GM21825 (cell line): ENCODE results near the gene RBM24.

Experiments used
- ATAC-seq: cut with Tn5 transposase; IDR thresholded peaks from one replicate; pipeline ENCODE4 v1.9.1; 2021; ENCODE audit warnings: mild to moderate bottlenecking, moderate library complexity; ENCODE audit not compliant: unreplicated experiment

Gene RBM24

DNA sequence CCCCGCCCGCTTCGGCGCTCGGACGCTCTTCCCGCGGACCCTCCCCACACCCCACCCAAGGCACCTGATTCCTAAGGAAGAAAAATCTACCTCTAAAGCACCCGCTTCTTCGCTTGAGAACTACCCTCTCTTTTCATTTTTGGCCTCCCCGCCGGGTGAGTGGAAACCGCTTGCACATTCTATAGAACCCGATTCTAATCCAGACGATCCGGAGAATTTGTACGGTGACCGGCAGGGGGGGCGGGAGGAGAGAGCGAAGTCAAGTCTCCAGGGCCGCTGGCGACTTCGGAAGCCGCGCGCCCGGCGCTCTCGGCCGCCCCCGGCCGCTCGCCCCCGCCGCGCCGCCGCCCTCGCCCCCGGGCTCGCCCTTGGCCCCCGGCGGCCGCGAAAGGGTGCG lies at the start of gene RBM24:
Gene RBM24 (plus strand): TSS at position 262 of the 397 bp plus-strand sequence. CDS start 221 bp downstream, outside the sequence.
- ATAC-seq, result no peak

DNA sequence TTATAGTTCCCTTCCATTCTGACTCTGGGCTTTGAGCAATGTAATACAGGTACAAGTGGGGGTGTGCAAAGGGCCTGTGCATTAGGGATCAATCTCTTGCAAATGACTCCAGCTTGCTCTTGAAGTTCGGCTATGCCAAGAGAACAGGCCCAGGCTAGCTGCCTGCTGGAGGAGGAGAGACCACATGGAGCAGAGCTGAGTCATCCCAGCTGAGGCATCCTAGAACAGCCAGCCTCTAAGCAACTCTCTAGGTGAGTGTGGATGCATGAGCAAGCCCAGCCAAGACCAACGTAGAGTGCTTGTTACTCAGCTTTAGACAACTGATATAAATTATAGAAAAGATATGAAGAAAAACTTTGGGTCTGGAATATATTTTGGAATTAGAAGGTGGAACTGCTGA lies 47.6 kb upstream of the RBM24 start:
- ATAC-seq, result no peak

DNA sequence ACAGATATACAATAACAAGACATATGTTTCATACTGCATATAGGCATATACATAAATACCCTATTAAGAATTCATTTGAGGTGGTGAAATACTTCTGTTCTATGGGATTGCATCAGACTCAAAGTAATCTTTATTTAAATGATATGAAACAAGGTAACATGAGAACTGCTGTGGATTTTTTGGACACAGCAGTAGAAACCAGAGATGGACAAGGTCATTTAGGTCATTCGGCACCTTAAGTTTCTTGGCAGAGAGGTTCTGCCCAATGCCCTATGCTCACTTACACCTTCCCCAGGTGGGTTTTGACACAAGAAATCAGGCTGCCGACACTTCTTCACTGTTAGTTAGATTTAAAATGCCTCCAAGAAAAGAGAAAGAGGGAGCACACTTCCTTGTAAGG lies 43.9 kb upstream of the RBM24 start:
- no peak for ATAC-seq

DNA sequence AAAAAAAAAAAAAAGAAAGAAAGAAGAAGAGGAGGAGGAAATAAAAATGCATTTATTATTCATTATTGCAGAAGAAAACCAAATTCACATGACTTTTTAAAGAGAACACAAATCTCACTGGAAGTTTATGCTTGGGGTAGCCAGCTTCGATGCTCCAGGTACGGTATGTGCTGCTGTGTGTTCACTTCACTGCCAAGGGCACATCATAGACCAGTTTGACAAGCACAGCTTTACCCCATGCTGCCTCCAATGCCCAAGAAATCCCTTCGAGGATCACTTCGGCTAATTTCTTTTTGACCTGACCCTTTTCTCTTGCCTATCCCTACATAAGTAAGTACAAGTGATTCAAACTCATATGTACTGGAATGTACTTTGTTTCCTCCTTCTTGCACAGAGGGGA lies 41.9 kb upstream of the RBM24 start:
- ATAC-seq, result no peak

DNA sequence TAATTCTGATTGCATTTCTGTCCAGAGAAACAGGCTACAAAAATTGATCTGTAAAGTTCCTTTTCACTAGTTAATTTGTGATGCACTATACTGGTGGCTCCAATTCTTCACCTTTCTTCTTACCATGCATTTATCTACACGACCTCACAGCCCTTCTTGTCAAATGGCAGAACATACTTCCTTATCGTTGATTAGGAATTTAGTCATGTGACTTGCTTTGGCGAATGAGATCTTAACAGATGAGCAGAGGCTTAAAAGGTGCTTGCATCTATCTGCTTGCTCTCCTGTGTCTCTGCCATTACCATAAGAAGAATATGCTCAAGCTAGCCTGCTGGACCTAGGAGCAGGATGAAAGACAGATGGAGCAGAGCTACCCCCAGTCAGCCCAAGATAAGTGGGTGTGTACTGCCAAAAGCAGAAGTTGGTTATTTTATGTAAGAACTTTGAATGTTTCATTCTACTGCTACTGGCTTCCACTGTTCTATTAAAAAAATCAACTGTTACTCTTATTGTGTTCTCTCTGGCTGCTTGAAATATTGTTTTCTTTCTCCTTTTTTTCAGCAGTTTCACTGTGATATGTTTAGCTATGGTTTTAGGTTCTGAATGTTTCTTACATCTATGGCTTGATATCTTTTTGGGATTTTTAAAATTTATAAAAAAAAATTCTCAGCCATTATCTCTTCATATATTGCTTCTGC lies 40.2 kb upstream of the RBM24 start:
- no peak for ATAC-seq

DNA sequence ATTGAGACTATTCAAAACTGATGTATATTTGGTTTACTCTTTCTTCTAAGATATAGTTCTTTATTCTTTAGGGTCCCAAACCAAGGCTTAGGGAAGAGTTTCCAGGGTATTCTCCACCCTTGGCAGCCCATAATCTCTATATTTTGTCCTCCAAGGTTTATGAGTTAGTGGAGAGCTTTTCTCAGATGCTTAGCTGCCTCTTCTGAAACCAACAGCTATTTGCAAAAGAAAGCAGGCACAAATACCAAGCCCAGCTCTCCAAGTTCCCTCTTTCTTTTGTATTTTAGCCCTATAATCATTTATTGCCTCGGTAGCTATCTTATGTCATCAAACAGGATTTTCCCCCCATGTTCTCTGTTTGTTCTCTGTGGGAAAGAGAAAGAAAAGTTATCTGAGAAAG lies 39.1 kb upstream of the RBM24 start:
- no peak for ATAC-seq

DNA sequence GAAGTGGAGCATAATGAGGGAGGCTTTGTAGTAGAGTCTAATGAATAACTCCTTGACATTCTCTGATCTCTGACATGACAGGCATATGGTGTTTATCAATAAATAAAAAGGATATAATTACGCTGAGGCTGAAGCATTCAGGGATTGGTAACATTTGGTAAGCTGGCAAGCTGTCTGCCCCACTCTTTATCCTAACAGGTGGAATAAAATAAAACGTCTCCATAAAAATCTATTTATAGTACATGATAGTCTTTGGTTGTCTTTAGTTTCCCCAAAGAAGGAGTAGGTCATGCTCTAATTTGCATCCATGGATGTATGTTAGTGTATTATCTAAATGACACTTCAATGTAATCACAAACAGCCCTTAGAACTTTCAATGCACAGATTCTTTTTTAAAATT lies 30.9 kb upstream of the RBM24 start:
- ATAC-seq, result no peak

DNA sequence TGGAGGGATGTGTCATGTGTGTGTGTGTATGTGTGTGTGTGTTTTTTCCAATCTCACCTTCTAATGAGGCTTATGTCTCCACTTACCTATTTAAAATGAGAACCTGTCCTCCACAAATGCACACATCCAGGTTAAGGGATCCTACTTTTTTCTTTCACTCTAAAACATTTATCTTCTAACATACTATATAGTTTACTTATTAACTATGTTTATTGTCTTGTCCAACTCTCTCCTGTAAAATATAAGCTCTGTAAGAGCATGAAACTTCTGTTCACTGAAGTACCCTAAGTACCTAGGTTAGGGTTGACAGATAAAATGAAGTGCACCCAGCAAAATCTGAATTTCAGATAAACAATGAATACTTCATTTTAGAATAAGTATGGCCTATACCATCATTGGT lies 29.2 kb upstream of the RBM24 start:
- no peak for ATAC-seq

DNA sequence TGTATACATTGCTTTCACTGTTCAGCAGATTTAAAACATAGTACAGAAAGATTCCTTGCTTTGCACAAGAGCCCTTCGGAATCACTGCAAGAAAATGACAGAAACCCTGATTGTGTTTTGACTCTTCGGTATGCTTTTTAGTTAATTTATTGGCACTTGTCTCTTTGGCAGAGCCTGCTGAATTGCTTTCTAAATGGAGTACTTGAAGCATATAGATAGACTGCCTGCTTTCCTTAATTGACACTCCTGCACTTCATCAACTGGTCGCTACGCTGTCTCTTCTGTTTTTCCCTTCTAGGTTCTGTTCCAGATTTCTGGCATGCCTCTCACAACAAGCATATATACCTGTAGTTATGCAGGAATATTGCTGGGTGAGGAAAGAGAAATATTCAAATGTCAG lies 22.4 kb upstream of the RBM24 start:
- ATAC-seq, result no peak

DNA sequence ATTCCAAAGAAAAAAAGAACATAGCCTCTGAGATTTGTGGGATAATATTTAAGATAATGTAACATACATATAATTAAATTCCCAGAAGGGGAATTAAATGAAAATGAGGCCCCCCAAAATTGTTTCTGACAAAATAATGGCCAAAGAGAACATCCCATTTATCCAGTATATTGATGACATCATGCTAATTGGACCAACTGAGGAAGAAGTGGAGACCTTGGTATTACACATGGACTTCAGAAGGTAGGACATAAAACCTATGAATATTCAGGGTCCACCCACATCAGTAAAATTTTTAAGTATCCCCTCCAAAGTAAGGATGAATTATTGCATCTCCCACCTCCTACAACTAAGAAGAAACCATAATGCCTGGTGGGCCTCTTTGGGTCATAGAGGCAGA lies 15.6 kb upstream of the RBM24 start:
- no peak for ATAC-seq

DNA sequence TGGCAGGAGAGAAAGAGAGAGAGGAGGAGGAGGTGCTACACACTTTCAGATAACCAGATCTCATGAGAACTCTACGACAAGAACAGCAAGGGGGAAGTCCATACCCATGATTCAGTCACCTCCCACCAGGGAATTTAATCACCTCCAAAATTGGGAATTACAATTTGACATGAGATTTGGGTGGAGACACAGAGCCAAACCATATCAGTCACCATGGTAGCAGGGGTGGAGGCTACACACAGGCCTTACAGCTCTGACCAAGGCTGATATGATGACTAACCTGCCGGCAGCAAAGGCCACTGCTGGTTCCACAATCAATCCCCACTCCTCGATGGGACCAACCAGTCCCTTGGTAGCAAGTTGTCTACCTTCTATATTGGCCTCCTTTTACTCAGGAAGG lies 13.6 kb upstream of the RBM24 start:
- no peak for ATAC-seq

DNA sequence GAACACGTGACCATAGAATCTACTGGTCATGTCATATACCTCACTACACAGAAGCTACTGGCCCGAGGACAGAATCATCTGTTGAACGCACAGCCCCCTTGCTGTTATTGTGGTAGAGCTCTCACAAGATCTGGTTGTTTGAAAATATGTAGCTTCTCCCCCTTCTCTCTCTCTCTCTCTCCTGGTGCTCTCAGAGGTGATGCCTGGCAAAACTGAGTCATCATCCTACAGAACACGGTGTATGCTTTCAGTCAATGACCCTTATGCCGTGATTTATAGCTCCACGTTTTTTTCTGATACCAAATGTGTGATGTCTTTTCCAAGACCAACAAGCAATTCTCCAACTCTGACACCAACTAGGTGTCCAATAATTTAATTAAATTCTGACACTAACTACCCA lies 13.0 kb upstream of the RBM24 start:
- no peak for ATAC-seq

DNA sequence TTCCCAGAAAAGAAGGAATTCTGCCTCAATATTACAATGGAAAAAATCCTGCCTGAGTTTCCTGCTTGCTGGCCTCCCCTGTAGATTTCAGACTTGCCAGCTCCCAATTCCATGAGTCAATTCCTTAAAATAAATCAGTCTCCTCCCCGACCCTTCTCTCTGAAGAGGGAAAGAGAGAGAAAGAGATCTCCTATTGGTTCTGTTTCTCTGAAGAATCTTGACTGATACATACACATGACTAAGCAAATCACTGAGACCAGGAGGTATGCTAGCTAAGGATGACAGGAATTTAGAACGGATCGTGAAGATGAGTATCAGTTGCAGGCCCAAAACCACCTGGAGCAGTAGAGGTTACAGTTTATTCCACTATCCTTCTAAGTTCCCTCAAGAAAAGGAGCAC lies 11.3 kb upstream of the RBM24 start:
- ATAC-seq, result no peak

DNA sequence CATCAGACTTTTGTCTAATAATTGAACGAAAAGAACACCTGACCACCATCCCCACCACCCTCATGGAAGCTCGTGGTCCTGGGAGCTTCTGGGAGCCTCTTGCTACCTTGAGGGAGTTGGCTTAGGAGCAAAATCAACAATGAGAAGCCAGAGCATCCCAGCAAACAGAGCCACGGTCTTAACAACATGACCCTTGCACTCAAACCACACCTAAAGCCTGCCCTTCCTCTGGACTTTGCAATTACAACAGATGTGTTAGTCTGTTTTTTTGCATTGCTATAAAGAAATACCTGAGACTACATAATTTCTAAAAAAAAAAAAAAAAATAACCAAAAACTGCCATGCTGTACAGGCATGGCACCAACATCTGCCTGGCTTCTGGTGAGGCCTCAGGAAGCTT lies 9.5 kb upstream of the RBM24 start:
- ATAC-seq, result no peak

DNA sequence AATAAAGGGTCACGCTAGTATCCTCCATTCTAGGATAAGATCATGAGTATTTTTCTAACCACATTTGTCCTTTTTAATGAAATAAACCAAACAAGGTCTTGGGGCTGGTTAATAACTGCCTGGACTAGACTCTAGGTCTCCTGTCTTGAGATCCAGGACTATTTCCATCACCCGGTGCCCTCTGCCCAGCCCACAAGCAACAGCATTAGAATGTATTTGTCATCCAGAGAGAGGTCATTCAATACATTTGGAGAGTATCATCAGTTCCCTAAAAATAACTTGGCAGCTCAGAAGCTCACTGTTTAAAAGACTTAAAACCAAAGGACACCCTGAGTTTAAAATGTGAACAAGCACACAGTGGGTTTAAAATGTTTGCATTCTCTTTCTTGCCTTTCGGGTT lies 4.4 kb upstream of the RBM24 start:
- no peak for ATAC-seq

DNA sequence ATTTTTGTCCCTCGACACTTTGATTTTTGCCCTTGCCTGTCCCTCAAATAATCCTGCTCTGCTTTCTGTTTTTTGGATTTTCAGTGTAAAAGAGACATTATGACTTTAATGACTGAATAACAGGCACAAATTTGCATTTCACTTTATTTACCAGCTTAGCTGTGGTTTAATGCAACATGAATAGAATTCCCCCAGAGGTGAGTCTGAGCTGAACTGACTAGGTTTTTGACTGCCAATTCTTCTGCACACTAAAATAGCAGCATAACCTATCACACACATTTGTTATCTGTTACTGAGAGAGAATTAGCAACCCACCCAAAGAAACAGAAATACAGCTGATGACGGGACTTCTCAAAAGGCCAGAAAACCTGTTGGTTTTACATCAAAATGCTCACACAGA lies 3.9 kb upstream of the RBM24 start:
- no peak for ATAC-seq

DNA sequence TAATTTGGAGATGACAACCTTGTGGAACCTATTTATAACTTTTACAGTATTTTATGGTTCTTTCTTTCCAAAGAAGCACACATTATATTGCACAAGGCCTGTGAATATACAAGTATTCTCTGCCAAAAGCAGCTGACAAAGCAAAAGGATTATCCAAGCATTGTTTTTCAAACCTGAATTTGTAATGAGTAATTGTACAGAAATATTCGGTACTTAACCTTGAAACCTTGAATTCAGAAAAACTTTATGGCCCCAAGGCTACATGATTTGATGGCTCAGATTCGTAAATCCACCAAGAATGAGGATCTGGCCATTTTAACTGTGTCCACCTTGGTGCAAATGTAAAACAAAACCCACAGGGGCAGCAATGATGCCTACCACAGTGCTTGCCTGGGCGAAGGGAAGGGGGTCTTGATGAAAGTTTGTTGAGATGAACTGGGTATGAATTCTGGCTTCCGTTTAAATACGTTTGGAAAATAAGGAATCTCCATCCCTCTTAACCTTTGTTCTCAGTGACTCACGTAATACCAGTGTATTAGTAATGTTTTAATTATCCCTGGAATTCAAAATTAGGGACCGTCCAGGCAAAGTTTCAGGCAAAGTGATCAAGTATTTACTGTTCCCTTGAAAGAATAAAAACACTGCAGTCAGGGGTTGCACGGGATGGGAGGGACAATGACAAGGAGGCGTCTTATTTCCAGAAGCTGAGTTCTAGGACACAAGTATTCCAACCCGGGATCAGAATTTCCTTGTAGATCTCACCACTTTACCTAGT lies 2.7 kb upstream of the RBM24 start:
- no peak for ATAC-seq

DNA sequence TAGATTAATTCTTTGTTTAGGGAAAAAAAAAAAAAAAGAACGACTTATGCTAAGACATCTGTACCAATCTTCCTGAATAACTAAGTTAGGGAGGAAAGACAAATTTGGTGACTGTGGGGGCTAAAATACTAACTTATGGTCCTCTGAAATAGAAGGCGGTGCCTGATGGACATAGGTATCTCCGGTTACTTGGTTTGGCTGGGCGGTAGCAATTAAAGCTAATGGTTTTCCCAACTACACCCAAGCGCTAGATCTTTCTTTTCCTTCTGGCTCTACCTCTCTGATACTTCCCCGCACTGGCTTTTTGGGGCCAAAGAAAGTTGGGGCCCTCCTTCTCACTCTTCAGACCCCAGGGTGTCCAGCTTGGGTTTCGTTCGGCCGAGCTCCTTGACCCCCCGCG lies 1.0 kb upstream of the RBM24 start:
- no peak for ATAC-seq

DNA sequence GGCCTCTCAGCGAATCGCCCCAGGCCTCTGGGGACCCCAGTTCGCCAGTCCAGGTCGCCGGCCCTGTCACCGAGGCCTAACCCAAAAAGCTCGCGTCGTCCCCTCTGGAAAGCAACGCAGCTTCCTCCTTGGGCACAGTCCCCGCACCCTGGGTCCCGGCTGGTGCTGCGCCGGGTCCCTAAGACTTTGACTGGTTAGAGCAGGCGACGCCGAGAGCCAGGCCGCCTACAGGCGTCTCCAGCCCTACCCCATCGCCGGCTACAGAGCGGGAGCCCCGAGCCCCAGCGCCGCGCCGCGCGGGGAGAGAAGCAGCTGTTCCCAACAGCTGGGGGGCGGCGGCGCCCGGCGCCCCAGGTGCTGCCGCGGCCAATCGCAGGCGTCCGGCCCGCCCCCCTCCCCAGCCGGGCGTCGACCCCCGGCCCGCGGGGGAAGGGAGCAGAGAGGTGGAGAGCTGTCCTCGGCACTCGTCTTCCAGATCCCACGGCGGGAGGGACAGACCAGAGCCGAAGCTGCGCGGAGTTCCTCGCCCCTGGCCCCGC lies 540 bp upstream of the RBM24 start:
- ATAC-seq, result no peak

DNA sequence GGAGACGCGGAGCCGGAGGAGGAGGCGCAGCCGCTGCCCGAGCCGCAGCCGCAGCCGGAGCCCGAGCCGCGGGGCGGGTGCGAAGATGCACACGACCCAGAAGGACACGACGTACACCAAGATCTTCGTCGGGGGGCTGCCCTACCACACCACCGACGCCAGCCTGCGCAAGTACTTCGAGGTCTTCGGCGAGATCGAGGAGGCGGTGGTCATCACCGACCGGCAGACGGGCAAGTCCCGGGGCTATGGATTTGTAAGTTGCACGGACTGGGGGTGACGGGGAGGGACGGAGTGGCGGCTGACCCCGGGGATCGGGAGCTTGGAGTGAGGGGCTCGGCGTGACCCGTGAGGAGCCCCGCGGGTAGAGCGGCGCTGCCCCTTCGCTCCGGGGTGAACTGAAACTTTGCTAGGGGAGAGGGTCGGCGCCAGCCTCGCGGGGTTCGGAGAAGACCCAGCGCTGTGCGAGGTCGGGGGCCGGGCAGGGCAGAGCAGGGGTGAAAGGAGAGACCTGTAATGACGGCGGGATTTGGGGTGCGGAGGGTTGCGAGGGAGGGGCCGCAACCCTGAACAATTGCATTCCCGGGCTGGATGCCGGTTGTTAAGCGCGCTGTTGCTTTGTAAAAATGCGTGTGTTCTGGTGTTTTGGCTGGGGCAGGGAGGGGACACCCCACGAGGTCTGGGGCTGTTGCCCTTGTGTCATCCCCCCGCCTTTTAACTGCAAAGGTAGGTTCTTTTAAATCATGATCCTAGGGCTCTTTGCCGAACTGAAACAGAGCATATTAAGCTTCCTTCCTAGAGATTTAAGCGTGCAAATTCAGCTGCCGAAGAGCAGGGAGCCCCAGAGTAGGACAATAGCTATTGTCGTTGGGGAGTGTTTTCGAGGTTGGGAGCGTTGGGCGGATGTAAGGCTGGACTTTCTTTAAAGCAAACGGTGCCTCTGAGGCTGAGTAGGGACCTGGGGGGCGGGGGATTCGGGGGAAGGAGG lies 628 bp downstream of the RBM24 start:
- no peak for ATAC-seq

DNA sequence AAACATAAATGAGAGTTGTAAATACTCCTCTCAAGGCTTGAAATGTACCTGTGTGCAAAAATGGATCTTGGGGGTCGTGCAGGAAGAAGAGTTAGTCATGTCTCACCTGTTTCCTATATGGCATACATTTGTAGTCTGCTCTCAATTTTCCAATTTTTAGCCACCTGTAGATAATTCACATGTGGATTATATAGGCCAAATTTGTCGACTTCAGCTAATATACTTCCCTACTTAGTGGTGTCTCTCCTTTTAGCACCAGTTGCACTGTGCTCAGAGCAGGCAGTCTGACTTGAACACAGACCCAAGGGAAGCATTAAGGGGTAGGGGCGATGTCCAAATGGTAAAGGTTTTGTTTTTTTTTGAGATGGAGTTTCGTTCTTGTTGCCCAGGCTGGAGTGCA lies 1.9 kb downstream of the RBM24 start:
- no peak for ATAC-seq
